Mucosa of rectum (tissue), 2 donors: ENCODE measurements around the gene ARHGAP23.

Experiments
- H3K27ac ChIP-seq, 2 donors: one replicate each; pipeline ENCODE4 v1.7.0; 2013; ENCODE audit warnings: inconsistent platforms in 2 of 2, low read depth in 2 of 2, low read length in 2 of 2
- H3K27me3 ChIP-seq, 2 donors: one replicate each; pipeline ENCODE4 v1.7.0; 2013; ENCODE audit warnings: low read length in 2 of 2; ENCODE audit not compliant: control insufficient read depth in 2 of 2, insufficient read depth in 2 of 2
- H3K36me3 ChIP-seq, 2 donors: one replicate each; pipeline ENCODE4 v1.7.0; 2013; ENCODE audit warnings: low read length in 2 of 2; ENCODE audit not compliant: control insufficient read depth in 2 of 2, insufficient read depth in 2 of 2
- H3K4me1 ChIP-seq, 2 donors: one replicate each; pipeline ENCODE4 v1.7.0; 2013; ENCODE audit warnings: low read length in 2 of 2, mild to moderate bottlenecking in 1 of 2; ENCODE audit not compliant: control insufficient read depth in 2 of 2, insufficient read depth in 2 of 2
- H3K4me3 ChIP-seq, 2 donors: one replicate each; pipeline ENCODE4 v1.7.0; 2013; ENCODE audit warnings: low read length in 2 of 2
- H3K9ac ChIP-seq, 2 donors: one replicate each; pipeline ENCODE4 v1.7.0; 2013; ENCODE audit warnings: low read length in 2 of 2, low read depth in 1 of 2, mild to moderate bottlenecking in 1 of 2
- H3K9me3 ChIP-seq, 2 donors: one replicate each; pipeline ENCODE4 v1.7.0; 2013; ENCODE audit warnings: low read length in 2 of 2; ENCODE audit not compliant: control insufficient read depth in 2 of 2
- donor health status: healthy.
- donor health status: Normal muscosa, but diverticular disease.

ARHGAP23 gene

DNA sequence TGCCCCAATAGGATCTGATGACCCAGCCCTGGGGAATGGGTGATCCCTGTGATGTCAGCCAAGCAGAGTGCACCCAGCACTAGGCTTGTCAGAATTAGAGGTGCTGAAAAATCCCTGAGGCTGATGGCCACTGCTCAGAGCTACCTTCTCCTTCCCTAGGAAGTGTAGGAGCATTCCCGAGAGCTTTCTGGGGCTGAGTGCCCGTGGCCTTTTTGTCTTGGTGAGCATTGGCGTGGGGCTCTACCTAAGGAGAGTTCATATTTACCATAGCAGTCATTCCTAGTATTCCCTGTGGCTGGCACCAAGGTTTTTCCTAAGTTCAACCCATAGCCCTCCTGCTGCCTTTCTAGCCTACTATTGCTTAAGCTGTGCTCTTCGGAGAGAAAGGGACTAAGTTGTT is 22.6 kb upstream of the ARHGAP23 start:
- Histone ChIP-seq H3K36me3 (peaks cover 9 to 11% of the 10 kb centered on the region in 2 donors), H3K27me3 (no peaks in the 10 kb centered on the region), H3K27ac (no peak overlapping the region), H3K4me1 (no peaks in the 10 kb centered on the region), H3K4me3 (no peak overlapping the region), H3K9ac (no peak overlapping the region), H3K9me3 (no peaks in the 10 kb centered on the region)

DNA sequence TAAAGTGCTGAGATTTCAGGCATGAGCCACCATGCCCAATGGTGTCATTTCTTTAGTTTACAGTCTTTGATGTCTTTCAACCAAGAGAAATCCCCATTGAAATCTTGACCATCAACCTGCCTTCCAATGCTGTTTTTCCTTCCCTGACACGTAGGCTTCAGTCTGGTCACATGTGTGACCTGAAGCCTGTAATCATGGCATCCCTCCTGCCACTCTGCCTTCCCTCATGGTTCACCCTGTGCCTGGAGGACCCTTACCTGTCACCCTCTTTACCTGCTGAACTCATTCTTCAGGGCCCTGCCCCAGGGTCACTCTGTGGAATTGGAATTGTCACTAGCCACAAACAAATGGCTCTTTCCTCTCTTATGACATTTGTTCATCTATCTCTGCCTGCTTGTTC is 18.1 kb upstream of the ARHGAP23 start:
- H3K27me3 ChIP-seq, result no peaks in the 10 kb centered on the region
- no peak overlapping the region for H3K9ac ChIP-seq
- H3K9me3 ChIP-seq, result no peaks in the 10 kb centered on the region
- H3K4me1 ChIP-seq, result no peaks in the 10 kb centered on the region
- H3K4me3 ChIP-seq, result no peak overlapping the region
- no peaks in the 10 kb centered on the region for H3K36me3 ChIP-seq
- H3K27ac ChIP-seq, result no peak overlapping the region

DNA sequence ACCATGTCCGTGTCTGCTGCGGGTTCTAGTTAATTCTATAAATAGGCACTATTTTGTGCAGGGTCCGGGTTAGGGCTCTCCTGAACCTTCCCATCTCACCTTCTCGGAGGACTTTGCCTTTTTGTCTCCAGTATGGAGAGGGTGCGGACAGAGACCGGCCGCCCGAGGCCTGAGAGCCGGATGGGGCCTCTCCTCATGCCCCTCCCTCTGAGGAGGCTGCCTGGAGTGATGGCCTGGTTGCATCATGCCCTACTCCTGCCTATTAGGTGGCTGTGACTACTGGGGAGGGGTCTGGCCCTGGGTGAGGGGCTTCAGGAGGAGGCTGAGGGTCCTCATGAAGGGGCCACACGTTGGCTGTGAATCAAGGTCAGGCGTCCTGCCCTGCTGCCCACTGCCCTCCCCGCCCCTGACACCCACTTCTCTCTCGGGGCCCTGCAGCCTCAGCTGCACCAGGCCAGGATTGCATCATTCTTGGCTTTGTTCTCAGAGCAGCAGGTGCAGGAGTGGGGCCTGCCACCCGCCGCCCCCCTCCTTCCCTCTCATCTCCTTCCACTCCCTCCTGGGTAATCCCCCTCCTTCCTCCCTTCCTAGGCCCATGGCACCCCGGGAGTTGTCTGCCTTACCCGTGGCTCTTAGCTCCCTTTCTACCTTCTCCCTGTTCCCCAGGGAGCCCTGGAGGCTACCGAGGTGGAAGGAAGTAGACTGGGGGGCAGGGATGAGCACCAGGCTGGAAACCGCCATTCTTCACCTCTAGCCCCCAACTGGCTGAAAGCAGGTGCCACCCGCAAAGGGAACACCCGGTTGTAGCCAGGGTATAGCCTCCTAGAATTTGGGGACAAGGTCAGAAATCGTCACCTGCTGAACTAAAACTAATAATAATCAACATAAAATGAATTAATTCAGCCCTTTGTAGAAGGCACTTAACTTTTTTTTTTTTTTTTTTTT is 12.7 kb upstream of the ARHGAP23 start:
- Histone ChIP-seq H3K27me3 (peaks cover 20 to 27% of the 10 kb centered on the region in 2 donors), H3K9ac (no peak overlapping the region), H3K4me1 (peaks cover 0 to 4% of the 10 kb centered on the region in 2 donors), H3K4me3 (no peak overlapping the region), H3K36me3 (no peaks in the 10 kb centered on the region), H3K9me3 (no peaks in the 10 kb centered on the region), H3K27ac (no peak overlapping the region)

- no peak overlapping the region for H3K4me3 ChIP-seq
- H3K4me1 ChIP-seq, result peaks cover 4 to 5% of the 10 kb centered on the region in 2 donors
- no peaks in the 10 kb centered on the region for H3K36me3 ChIP-seq
- peaks cover 30 to 34% of the 10 kb centered on the region in 2 donors for H3K27me3 ChIP-seq
- H3K9ac ChIP-seq, result no peak overlapping the region
- no peaks in the 10 kb centered on the region for H3K9me3 ChIP-seq
- no peak overlapping the region for H3K27ac ChIP-seq
Measured at GRCh38 chr17:38416840-38417209, 11.4 kb upstream of the ARHGAP23 start.

DNA sequence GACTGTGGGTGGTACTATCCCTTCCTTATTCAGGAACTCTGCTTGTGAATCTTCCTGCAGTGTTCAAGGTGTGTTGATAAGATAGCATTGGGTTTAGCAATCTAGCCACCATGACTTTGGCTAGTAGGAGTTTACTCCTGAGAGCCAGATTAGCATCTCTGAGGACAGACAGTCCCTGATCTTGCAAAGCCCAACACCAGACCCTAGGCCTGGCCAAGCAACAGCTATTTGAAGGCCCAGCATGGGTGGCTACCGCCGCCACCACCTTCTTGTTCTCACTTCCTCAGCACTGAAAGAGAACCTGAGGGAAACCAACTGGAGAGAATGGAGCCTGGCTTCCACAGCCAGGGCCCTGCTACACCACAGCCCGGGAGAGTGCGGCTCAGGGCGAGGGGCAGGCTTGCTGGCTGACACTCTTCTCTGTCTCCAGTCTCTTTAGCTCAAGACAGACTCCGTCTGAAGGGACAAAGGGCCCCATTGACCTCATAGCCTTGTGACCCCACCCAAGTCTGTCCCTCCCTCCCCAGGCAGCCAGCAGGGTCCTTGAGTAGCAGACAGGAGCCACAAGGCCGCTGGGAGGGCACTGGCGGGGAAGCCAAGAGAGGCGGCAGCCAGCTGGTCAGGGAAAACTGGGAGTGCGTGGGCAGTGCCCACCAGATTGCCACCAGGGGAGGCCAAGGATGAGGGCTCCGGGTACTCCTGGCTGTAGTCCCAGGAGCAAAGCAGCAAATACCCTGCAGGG is 10.9 kb upstream of the ARHGAP23 start:
- Histone ChIP-seq H3K4me1 (peaks cover 4 to 5% of the 10 kb centered on the region in 2 donors), H3K27ac (no peak overlapping the region), H3K27me3 (peaks cover 30 to 38% of the 10 kb centered on the region in 2 donors), H3K4me3 (no peak overlapping the region), H3K36me3 (no peaks in the 10 kb centered on the region), H3K9ac (no peak overlapping the region), H3K9me3 (no peaks in the 10 kb centered on the region)

DNA sequence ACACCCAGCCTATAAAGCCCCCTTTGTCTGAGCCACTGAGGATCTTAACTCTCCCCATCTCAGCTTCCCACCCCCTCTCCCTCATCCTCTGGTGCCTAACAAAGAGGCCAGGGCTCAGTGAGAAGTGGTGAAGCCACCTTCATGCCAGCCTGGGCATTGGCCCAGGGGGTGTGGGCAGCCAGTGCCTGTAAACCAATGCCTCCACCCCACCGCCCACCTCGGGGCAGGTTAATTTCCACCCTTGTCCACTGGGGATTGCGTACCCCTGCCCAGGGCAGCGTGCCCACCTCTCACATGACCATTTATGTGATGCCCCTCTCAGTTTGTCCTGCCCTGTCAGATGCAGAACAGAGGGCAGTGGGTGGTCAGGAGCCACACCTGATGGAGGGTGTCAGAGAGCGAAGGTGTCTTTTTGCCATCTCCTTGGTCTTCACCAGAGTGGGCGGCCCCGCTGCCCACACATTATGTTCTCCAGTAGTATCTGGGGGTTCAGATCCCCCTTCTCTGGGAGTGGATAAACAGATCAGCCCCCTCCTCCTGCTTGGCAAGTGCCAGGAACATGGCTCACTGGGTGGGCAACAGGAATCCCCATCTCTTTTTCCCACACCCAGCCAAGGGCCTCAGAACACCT is 10.1 kb upstream of the ARHGAP23 start:
- H3K36me3 ChIP-seq, result no peaks in the 10 kb centered on the region
- no peak overlapping the region for H3K4me3 ChIP-seq
- H3K9me3 ChIP-seq, result no peaks in the 10 kb centered on the region
- peaks cover 33 to 39% of the 10 kb centered on the region in 2 donors for H3K27me3 ChIP-seq
- peaks cover 4 to 5% of the 10 kb centered on the region in 2 donors for H3K4me1 ChIP-seq
- no peak overlapping the region for H3K9ac ChIP-seq
- H3K27ac ChIP-seq, result no peak overlapping the region

GRCh38 chr17:38418693-38419507 is 9.4 kb upstream of the ARHGAP23 start:
- Histone ChIP-seq H3K4me1 (peaks cover 4 to 7% of the 10 kb centered on the region in 2 donors), H3K27me3 (peaks cover 33 to 39% of the 10 kb centered on the region in 2 donors)

GRCh38 chr17:38419508-38419981 is 8.7 kb upstream of the ARHGAP23 start:
- peaks cover 7 to 11% of the 10 kb centered on the region in 2 donors for H3K4me1 ChIP-seq

More at GRCh38 chr17:38418693-38419507, 9.4 kb upstream of the ARHGAP23 start:
- Histone ChIP-seq H3K9me3 (no peaks in the 10 kb centered on the region), H3K36me3 (no peaks in the 10 kb centered on the region), H3K4me3 (peak overlapping the region in 1 of 2 donors; percentile 20), H3K9ac (no peak overlapping the region), H3K27ac (no peak overlapping the region)

DNA sequence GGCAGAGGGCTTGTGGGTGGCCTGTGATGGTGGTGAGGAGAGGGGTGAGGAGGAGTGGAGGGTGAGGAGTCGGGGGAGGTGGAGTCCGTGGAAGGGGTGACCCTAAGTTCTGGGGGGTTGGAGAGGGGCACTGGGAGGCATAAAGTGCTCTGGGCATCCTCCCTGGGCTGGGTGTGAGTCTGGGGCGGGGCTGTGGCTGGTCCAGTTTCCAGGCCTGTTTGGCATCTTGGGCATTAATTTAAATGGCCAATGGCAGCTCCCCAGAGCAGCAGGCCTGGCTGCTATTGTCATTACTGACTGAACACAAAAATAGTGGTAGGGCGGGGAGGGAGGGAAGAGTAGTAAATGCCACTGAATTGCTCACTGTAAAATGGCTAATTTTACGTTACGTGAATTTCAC is 7.7 kb upstream of the ARHGAP23 start:
- Histone ChIP-seq H3K36me3 (no peaks in the 10 kb centered on the region), H3K4me3 (no peak overlapping the region), H3K9me3 (no peaks in the 10 kb centered on the region), H3K9ac (no peak overlapping the region), H3K27me3 (peaks cover 33 to 39% of the 10 kb centered on the region in 2 donors), H3K27ac (no peak overlapping the region), H3K4me1 (peaks cover 7 to 16% of the 10 kb centered on the region in 2 donors)

More at GRCh38 chr17:38419508-38419981, 8.7 kb upstream of the ARHGAP23 start:
- Histone ChIP-seq H3K4me3 (no peak overlapping the region), H3K27me3 (peaks cover 33 to 39% of the 10 kb centered on the region in 2 donors), H3K27ac (no peak overlapping the region), H3K36me3 (no peaks in the 10 kb centered on the region), H3K9ac (no peak overlapping the region), H3K9me3 (no peaks in the 10 kb centered on the region)
